Thyroid gland (tissue), 4 donors: ENCODE data around the gene GAK.

Experiments
- POLR2A ChIP-seq, 2 donors: fragments of 450-650 bp; IDR thresholded peaks; one replicate each; pipeline ENCODE4 v1.6.1; 2017; ENCODE audit warnings: antibody characterized with exemption in 2 of 2, mild to moderate bottlenecking in 2 of 2, moderate library complexity in 1 of 2
- TF ChIP-seq, protein P1 (sequence below), 6 experiments: fragments of 200-600 bp in 3 of 6; fragments of 450-650 bp in 3 of 6; sonication (generic) in 3 of 6; IDR thresholded peaks; one replicate each; pipeline ENCODE4 v1.5.1; 2016 to 2019; ENCODE audit warnings: antibody characterized with exemption in 6 of 6, mild to moderate bottlenecking in 2 of 6, inconsistent platforms in 1 of 6, moderate library complexity in 1 of 6

DNA sequence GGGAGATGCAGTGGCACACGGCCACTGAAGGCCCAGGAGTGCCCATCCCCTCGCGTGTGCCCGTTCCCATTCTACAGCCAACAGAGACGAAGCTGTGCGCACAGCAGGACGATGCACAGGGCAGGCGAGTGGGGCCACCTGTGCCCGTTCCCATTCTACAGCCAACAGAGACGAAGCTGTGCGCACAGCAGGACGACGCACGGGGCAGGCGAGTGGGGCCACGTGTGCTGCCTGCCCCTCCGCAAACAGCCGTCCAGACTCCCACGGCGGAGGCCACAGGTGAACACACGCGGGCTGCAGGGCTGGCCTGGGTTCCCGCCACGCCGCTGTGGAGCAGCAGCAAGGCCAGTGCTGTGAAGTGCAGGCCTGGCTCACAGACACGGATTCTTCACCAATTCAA, 32.0 kb downstream of the GAK start:
- TF ChIP-seq, protein P1, sequence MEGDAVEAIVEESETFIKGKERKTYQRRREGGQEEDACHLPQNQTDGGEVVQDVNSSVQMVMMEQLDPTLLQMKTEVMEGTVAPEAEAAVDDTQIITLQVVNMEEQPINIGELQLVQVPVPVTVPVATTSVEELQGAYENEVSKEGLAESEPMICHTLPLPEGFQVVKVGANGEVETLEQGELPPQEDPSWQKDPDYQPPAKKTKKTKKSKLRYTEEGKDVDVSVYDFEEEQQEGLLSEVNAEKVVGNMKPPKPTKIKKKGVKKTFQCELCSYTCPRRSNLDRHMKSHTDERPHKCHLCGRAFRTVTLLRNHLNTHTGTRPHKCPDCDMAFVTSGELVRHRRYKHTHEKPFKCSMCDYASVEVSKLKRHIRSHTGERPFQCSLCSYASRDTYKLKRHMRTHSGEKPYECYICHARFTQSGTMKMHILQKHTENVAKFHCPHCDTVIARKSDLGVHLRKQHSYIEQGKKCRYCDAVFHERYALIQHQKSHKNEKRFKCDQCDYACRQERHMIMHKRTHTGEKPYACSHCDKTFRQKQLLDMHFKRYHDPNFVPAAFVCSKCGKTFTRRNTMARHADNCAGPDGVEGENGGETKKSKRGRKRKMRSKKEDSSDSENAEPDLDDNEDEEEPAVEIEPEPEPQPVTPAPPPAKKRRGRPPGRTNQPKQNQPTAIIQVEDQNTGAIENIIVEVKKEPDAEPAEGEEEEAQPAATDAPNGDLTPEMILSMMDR (IDR thresholded peaks at IDR 0.05) = no peak
- TF ChIP-seq POLR2A (IDR thresholded peaks at IDR 0.05) = no peak
